DOHH2 (cell line): ENCODE data around the gene ZBTB47.

Experiments
- EZH2phosphoT487 ChIP-seq: fragments of 200-600 bp; sonication (generic); IDR thresholded peaks from 2 replicates; pipeline ENCODE4 v1.6.1; 2017; ENCODE audit warnings: borderline replicate concordance, mild to moderate bottlenecking, antibody characterized with exemption, low read length, moderate library complexity, mixed read lengths
- TF ChIP-seq, protein P1 (sequence below): fragments of 200-600 bp; sonication (generic); IDR thresholded peaks from one replicate; pipeline ENCODE4 v1.5.1; 2014; ENCODE audit warnings: antibody characterized with exemption, mild to moderate bottlenecking, low read depth, low read length; ENCODE audit not compliant: poor library complexity, severe bottlenecking

GRCh38 chr3:42698216-42698910, 44.9 kb downstream of the ZBTB47 start:
- TF ChIP-seq, protein P1, sequence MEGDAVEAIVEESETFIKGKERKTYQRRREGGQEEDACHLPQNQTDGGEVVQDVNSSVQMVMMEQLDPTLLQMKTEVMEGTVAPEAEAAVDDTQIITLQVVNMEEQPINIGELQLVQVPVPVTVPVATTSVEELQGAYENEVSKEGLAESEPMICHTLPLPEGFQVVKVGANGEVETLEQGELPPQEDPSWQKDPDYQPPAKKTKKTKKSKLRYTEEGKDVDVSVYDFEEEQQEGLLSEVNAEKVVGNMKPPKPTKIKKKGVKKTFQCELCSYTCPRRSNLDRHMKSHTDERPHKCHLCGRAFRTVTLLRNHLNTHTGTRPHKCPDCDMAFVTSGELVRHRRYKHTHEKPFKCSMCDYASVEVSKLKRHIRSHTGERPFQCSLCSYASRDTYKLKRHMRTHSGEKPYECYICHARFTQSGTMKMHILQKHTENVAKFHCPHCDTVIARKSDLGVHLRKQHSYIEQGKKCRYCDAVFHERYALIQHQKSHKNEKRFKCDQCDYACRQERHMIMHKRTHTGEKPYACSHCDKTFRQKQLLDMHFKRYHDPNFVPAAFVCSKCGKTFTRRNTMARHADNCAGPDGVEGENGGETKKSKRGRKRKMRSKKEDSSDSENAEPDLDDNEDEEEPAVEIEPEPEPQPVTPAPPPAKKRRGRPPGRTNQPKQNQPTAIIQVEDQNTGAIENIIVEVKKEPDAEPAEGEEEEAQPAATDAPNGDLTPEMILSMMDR = no peak
- no peak for TF ChIP-seq EZH2phosphoT487
